SU-DHL-6 (cell line): ENCODE results near the gene NRF1.

Experiments
- CTCF ChIP-seq: fragments of 200-600 bp; sonication (generic); IDR thresholded peaks from one replicate; pipeline ENCODE4 v1.5.1; 2017; ENCODE audit warnings: antibody characterized with exemption, mild to moderate bottlenecking, low read length, moderate library complexity; ENCODE audit not compliant: insufficient read depth, poor library complexity, severe bottlenecking
- EZH2phosphoT487 ChIP-seq: fragments of 200-600 bp; sonication (generic), shearing (Covaris generic); conservative IDR thresholded peaks from 2 replicates; pipeline ENCODE4 v1.6.1; 2018; ENCODE audit warnings: mild to moderate bottlenecking, antibody characterized with exemption, low read length, moderate library complexity, mixed read lengths

- TF ChIP-seq CTCF, result no peak
- TF ChIP-seq EZH2phosphoT487, result no peak
Measured at GRCh38 chr7:129669901-129670300, 58.4 kb downstream of the NRF1 start.
